ENCODE measurements around the gene EFCAB6.

- TF ChIP-seq POLR2A (IDR thresholded peaks at IDR 0.05; ENCODE audit: low read depth, low read length) (no peak), POLR2AphosphoS5 (IDR thresholded peaks at IDR 0.05; ENCODE audit: low read depth, low read length) (no peak)
Observed at GRCh38 chr22:43755011-43755410, 57.1 kb downstream of the EFCAB6 start.
